Measurements from ENCODE around the gene PHTF2.

The PHTF2 gene

DNA sequence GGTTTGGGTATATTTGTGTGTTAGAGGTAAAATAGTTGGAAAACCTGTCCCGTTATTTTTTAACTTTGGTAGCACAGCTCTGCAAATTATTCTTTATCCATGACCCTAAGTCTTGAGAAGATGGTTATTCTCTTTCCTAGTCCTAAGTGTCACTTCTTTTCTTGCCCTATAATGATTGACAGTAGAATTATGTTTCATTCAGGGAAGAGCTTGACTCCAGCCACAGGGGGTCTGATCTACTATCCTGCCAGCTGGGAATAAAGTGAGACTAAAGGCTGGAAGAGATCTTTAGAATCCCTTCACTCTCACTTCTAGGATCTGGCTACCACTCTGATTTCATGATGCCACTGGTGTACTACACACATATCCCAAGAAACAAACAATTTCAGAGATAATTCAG is 90.4 kb downstream of the PHTF2 start:
- no peaks in the 10 kb centered on the region for H3K9me3 ChIP-seq (ENCODE audit: control insufficient read depth, low read depth, low read length)
- no peaks in the 10 kb centered on the region for H3K36me3 ChIP-seq (ENCODE audit: control insufficient read depth, low read depth, low read length)
- H3K4me1 ChIP-seq (ENCODE audit: control insufficient read depth, low read depth, low read length), result peaks cover 3% of the 10 kb centered on the region
- no peak overlapping the region for H3K27ac ChIP-seq (ENCODE audit: low read length)
- H3K4me3 ChIP-seq (ENCODE audit: low read length), result no peak overlapping the region
- no peaks in the 10 kb centered on the region for H3K27me3 ChIP-seq (ENCODE audit: control insufficient read depth, insufficient read depth, low read length)
- no peak overlapping the region for H3K9ac ChIP-seq (ENCODE audit: low read length)

DNA sequence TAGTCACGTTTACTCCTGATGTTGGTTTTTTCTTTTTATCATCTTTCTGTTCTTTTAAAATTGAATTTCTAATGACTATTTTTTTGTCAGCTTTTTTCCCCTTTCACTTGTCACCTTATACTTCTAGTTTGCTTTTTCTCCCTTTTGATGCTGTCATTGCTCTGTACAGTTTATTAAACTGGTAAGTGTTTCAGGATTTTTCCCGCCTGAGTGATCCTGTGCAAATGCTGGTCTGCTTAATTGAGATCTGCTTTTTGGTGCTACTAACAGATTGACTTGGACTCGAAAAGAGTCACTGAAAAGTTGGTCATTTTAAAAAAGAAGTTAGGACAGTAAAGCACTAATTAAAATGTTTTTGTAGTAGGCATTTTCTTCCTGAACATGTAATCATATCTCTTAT is 95.2 kb downstream of the PHTF2 start:
- H3K9ac ChIP-seq (ENCODE audit: low read length), result no peak overlapping the region
- no peaks in the 10 kb centered on the region for H3K9me3 ChIP-seq (ENCODE audit: control insufficient read depth, low read depth, low read length)
- H3K27ac ChIP-seq (ENCODE audit: low read length), result no peak overlapping the region

DNA sequence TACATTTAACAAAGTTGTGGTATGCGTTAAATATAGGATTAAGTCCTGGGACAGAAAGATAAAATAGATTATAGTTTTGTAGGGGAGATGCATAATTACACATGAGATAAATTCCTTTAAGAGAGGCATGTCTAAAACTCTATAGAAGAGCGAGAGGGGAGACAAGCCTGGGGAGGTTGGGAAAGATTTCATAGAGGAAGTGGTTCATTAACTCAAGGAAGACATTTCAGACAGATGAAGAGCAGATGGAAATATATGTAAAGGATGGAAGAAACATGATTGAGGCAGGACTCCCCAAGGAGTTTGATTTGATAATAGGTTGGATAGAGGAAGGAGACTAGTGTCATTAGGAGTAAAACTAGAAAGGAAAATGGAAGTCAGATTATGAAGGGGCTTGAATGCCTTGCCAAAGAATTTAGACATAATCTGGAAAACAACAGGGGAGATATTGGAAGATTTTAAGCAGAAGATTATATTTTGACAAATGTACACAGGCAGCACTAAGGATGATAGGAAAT is 96.1 kb downstream of the PHTF2 start:
- Histone ChIP-seq H3K27ac (ENCODE audit: low read length) (no peak overlapping the region), H3K4me3 (ENCODE audit: low read length) (no peak overlapping the region), H3K27me3 (ENCODE audit: control insufficient read depth, insufficient read depth, low read length) (no peaks in the 10 kb centered on the region), H3K9ac (ENCODE audit: low read length) (no peak overlapping the region), H3K9me3 (ENCODE audit: control insufficient read depth, low read depth, low read length) (no peaks in the 10 kb centered on the region), H3K4me1 (ENCODE audit: control insufficient read depth, low read depth, low read length) (no peaks in the 10 kb centered on the region), H3K36me3 (ENCODE audit: control insufficient read depth, low read depth, low read length) (no peaks in the 10 kb centered on the region)

More for the DNA sequence above, 95.2 kb downstream of the PHTF2 start:
- Histone ChIP-seq H3K27me3 (ENCODE audit: control insufficient read depth, insufficient read depth, low read length) (no peaks in the 10 kb centered on the region), H3K36me3 (ENCODE audit: control insufficient read depth, low read depth, low read length) (no peaks in the 10 kb centered on the region), H3K4me3 (ENCODE audit: low read length) (no peak overlapping the region), H3K4me1 (ENCODE audit: control insufficient read depth, low read depth, low read length) (peaks cover 3% of the 10 kb centered on the region)

DNA sequence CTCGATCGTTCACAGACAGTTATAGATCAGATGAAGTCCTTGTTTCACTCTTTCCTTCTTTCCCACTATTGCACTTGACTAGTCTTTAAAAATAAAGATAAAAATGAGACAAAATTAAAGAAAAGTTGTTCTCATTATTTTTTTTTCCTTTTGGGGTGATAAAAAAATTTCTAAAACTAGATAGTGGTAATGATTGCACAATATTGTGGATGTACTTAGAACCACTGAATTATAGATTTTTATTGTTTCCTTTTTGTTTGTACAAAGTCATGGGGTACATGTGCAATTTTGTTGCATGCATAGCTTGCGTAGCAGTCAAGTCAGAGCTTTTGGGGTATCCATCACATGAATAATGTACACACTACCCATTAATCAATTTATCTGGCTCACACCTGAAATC is 97.3 kb downstream of the PHTF2 start:
- Histone ChIP-seq H3K27ac (ENCODE audit: low read length) (no peak overlapping the region), H3K4me1 (ENCODE audit: control insufficient read depth, low read depth, low read length) (no peaks in the 10 kb centered on the region), H3K36me3 (ENCODE audit: control insufficient read depth, low read depth, low read length) (no peaks in the 10 kb centered on the region), H3K9ac (ENCODE audit: low read length) (no peak overlapping the region), H3K4me3 (ENCODE audit: low read length) (no peak overlapping the region), H3K27me3 (ENCODE audit: control insufficient read depth, insufficient read depth, low read length) (no peaks in the 10 kb centered on the region), H3K9me3 (ENCODE audit: control insufficient read depth, low read depth, low read length) (no peaks in the 10 kb centered on the region)

DNA sequence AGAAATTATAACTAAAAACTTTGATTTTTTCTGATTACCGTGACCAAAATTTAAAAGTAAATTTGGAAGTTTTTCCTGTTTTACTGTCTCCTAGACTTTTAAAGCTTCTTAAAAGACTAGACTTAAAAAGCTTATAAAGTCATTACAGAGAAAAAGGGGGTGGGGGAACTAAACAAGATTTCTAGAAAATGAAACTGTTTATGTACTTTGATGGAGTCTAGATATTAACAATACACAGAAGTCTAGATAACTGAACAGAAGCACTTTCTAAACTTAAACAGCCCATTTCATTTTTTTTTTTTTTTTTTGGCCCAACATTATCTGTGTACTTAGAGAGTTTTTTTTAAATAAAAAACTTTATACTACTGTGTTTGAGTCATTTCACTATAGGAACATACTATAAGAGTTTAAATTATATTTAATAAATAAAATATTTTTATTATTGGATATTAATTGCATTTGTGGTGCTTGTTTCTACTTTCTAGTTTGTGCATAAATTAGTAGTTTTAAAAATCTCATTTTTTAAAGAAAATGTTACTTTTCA is 98.5 kb downstream of the PHTF2 start:
- no peak overlapping the region for H3K4me3 ChIP-seq (ENCODE audit: low read length)
- H3K9ac ChIP-seq (ENCODE audit: low read length), result no peak overlapping the region
- H3K4me1 ChIP-seq (ENCODE audit: control insufficient read depth, low read depth, low read length), result no peaks in the 10 kb centered on the region
- H3K27me3 ChIP-seq (ENCODE audit: control insufficient read depth, insufficient read depth, low read length), result no peaks in the 10 kb centered on the region
- H3K9me3 ChIP-seq (ENCODE audit: control insufficient read depth, low read depth, low read length), result no peaks in the 10 kb centered on the region
- H3K27ac ChIP-seq (ENCODE audit: low read length), result no peak overlapping the region
- no peaks in the 10 kb centered on the region for H3K36me3 ChIP-seq (ENCODE audit: control insufficient read depth, low read depth, low read length)

DNA sequence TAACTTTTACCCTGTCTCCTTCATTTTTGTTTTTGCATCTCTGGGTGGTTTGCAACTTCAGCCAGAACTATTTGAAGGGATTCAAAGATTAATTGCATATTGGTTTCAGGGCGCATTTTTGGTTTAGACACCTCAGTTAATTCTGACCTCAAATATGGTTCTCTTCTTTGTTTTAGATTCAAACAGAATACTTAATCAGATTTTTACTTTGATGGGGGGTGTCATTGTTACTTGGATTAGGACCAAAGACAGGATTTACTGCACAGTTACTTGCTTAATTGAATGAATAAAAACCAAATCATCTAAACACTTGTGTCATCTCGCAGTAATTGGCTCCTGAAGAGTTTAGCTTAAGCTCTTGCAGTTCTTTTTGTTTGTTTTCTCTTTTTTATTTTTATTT is 100.9 kb downstream of the PHTF2 start:
- Histone ChIP-seq H3K27ac (ENCODE audit: low read length) (no peak overlapping the region), H3K36me3 (ENCODE audit: control insufficient read depth, low read depth, low read length) (no peaks in the 10 kb centered on the region), H3K9me3 (ENCODE audit: control insufficient read depth, low read depth, low read length) (no peaks in the 10 kb centered on the region), H3K27me3 (ENCODE audit: control insufficient read depth, insufficient read depth, low read length) (no peaks in the 10 kb centered on the region), H3K9ac (ENCODE audit: low read length) (no peak overlapping the region), H3K4me3 (ENCODE audit: low read length) (no peak overlapping the region), H3K4me1 (ENCODE audit: control insufficient read depth, low read depth, low read length) (no peaks in the 10 kb centered on the region)

DNA sequence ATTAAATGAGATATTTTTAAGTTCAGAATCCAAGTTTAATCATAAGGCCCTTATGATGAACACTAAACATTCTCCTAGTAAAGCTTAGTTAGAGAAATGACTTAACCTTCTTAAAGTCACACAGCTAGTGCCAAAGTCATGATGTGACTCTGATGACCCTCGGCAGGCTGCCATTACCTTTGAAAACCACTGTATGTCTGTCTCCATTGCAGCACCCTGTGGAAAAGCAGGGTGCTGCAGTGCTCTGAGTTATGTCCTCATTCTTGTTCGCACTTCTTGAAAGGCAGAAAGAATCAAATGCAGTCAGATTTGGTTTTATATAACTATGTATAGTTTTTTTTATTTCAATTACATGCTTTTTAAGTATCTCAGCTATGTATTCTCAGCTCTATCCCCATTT is 105.0 kb downstream of the PHTF2 start:
- no peak overlapping the region for H3K27ac ChIP-seq (ENCODE audit: low read length)
- H3K9ac ChIP-seq (ENCODE audit: low read length), result no peak overlapping the region
- H3K4me1 ChIP-seq (ENCODE audit: control insufficient read depth, low read depth, low read length), result no peaks in the 10 kb centered on the region

DNA sequence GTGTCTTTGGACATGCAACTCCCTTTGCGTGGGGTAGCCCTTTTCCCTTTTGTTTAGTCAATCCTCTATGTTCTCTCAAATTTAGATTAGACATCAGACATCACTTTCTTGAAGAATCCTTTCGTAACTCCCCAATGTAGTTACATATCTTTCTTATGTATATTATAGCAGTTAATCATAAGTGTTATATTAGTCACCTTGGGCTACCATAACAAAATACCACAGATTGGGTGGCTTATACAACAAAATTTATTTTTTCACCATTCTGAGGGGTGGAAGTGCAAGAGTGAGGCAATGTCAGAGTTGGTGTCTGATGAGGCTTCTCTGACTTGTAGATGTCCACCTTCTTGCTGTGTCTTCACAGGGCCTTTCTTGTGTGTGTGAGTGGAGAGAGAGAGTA is 105.7 kb downstream of the PHTF2 start:
- H3K36me3 ChIP-seq (ENCODE audit: control insufficient read depth, low read depth, low read length), result no peaks in the 10 kb centered on the region
- no peak overlapping the region for H3K9ac ChIP-seq (ENCODE audit: low read length)
- no peaks in the 10 kb centered on the region for H3K9me3 ChIP-seq (ENCODE audit: control insufficient read depth, low read depth, low read length)
- no peak overlapping the region for H3K4me3 ChIP-seq (ENCODE audit: low read length)
- no peaks in the 10 kb centered on the region for H3K27me3 ChIP-seq (ENCODE audit: control insufficient read depth, insufficient read depth, low read length)
- H3K27ac ChIP-seq (ENCODE audit: low read length), result no peak overlapping the region
- H3K4me1 ChIP-seq (ENCODE audit: control insufficient read depth, low read depth, low read length), result no peaks in the 10 kb centered on the region

More for the DNA sequence above, 105.0 kb downstream of the PHTF2 start:
- H3K36me3 ChIP-seq (ENCODE audit: control insufficient read depth, low read depth, low read length), result no peaks in the 10 kb centered on the region
- no peaks in the 10 kb centered on the region for H3K27me3 ChIP-seq (ENCODE audit: control insufficient read depth, insufficient read depth, low read length)
- H3K9me3 ChIP-seq (ENCODE audit: control insufficient read depth, low read depth, low read length), result no peaks in the 10 kb centered on the region
- no peak overlapping the region for H3K4me3 ChIP-seq (ENCODE audit: low read length)

DNA sequence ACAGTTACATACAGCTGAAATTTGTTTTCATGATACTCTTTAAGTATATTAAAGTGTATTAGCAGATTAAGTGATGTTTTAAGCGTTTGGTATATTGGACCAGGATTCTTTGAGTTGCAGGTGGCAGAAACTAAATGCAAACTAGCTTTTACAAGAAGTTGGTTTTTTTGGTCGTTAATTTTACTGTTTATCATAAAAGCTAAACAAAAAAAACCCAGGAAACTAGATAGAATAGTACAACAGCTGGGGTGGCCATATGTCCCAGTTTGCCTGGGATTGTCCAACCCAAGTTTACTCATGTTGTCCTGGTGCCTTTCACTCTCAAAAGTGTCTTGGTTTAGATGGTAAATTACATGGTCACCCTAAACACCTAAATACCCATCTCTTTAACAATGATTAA is 108.7 kb downstream of the PHTF2 start:
- H3K4me3 ChIP-seq (ENCODE audit: low read length), result no peak overlapping the region
- H3K9me3 ChIP-seq (ENCODE audit: control insufficient read depth, low read depth, low read length), result no peaks in the 10 kb centered on the region
- H3K36me3 ChIP-seq (ENCODE audit: control insufficient read depth, low read depth, low read length), result no peaks in the 10 kb centered on the region
- no peaks in the 10 kb centered on the region for H3K27me3 ChIP-seq (ENCODE audit: control insufficient read depth, insufficient read depth, low read length)
- H3K9ac ChIP-seq (ENCODE audit: low read length), result no peak overlapping the region
- H3K27ac ChIP-seq (ENCODE audit: low read length), result no peak overlapping the region
- no peaks in the 10 kb centered on the region for H3K4me1 ChIP-seq (ENCODE audit: control insufficient read depth, low read depth, low read length)

DNA sequence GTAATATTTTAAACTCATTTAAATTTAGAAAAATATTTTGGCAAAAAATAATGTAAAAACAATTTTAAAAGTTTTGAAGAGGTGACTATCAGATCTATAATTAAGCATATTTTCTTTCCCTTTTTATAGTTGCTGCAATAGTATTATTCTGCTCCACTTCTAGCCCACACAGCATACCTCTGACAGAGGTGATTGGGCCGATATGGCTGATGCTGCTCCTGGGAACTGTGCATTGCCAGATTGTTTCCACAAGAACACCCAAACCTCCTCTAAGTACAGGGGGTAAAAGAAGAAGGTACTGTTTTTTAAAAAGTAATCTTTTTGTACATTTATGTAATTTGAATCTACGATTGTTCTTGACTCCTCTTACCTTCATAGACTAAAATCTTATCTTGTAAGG is 110.1 kb downstream of the PHTF2 start:
- Histone ChIP-seq H3K27me3 (ENCODE audit: control insufficient read depth, insufficient read depth, low read length) (no peaks in the 10 kb centered on the region), H3K36me3 (ENCODE audit: control insufficient read depth, low read depth, low read length) (no peaks in the 10 kb centered on the region), H3K4me3 (ENCODE audit: low read length) (no peak overlapping the region), H3K9ac (ENCODE audit: low read length) (no peak overlapping the region), H3K4me1 (ENCODE audit: control insufficient read depth, low read depth, low read length) (no peaks in the 10 kb centered on the region), H3K27ac (ENCODE audit: low read length) (no peak overlapping the region), H3K9me3 (ENCODE audit: control insufficient read depth, low read depth, low read length) (no peaks in the 10 kb centered on the region)

DNA sequence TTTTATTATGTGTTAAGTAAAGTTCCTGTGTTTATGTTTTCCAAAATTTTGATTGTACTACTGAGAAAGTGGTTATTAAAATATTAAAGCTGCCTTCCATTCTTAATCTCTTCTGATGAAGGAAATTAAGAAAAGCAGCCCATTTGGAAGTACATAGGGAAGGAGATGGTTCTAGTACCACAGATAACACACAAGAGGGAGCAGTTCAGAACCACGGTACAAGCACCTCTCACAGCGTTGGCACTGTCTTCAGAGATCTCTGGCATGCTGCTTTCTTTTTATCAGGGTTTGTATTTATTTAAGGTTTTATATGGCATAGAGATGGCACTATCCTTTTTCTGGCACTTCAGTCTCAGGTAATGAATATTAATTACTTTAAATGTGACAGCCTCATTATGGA is 111.6 kb downstream of the PHTF2 start:
- Histone ChIP-seq H3K27ac (ENCODE audit: low read length) (no peak overlapping the region), H3K9ac (ENCODE audit: low read length) (no peak overlapping the region), H3K4me3 (ENCODE audit: low read length) (no peak overlapping the region), H3K9me3 (ENCODE audit: control insufficient read depth, low read depth, low read length) (no peaks in the 10 kb centered on the region), H3K27me3 (ENCODE audit: control insufficient read depth, insufficient read depth, low read length) (no peaks in the 10 kb centered on the region), H3K4me1 (ENCODE audit: control insufficient read depth, low read depth, low read length) (no peaks in the 10 kb centered on the region), H3K36me3 (ENCODE audit: control insufficient read depth, low read depth, low read length) (no peaks in the 10 kb centered on the region)

DNA sequence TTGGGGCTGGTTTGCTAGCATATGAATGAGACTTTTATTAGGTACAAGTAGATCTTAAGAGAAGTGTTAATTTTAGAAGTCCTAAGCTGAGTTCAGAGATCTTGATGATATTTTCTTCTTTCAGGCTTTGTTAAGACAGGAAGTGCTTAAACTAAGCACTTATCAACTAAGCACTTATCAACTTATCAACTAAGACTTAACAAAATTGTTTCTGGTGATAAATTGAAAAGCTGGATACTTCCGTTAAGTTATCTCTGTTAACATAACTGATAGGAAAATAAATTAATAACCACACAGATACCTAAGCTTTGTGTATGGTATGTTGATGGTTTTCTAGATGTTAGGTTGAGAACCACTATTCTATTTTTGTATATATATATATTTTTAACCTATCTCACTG is 113.7 kb downstream of the PHTF2 start:
- H3K9me3 ChIP-seq (ENCODE audit: control insufficient read depth, low read depth, low read length), result no peaks in the 10 kb centered on the region

More for the DNA sequence above, 113.7 kb downstream of the PHTF2 start:
- no peak overlapping the region for H3K27ac ChIP-seq (ENCODE audit: low read length)
- no peaks in the 10 kb centered on the region for H3K36me3 ChIP-seq (ENCODE audit: control insufficient read depth, low read depth, low read length)
- H3K4me3 ChIP-seq (ENCODE audit: low read length), result no peak overlapping the region
- H3K9ac ChIP-seq (ENCODE audit: low read length), result no peak overlapping the region
- no peaks in the 10 kb centered on the region for H3K4me1 ChIP-seq (ENCODE audit: control insufficient read depth, low read depth, low read length)
- H3K27me3 ChIP-seq (ENCODE audit: control insufficient read depth, insufficient read depth, low read length), result no peaks in the 10 kb centered on the region
